GM23338 (cell line): ENCODE data around the gene GCDH. TPM values are rescaled to one million over a fixed set of nuclear protein-coding genes. Genes with fewer than 3 reads are reported as not detected.

ENCODE experiments used
- ATAC-seq: fragments of 200-7000 bp; cut with Tn5 transposase; 3 replicates; pipeline ENCODE4 v1.9.1; 2020
- DNase-seq: peaks from one replicate; pipeline ENCODE4 v3.0.0-alpha.2; 2015; ENCODE audit warnings: low spot score
- H2AFZ ChIP-seq: fragments of 200-600 bp; sonication (generic); 2 replicates; pipeline ENCODE4 v1.8.0; 2016; ENCODE audit warnings: antibody characterized with exemption, mild to moderate bottlenecking, moderate library complexity
- H3F3A ChIP-seq: fragments of 200-600 bp; sonication (generic); replicated peaks from 2 replicates; pipeline ENCODE4 v1.8.0; 2017; ENCODE audit warnings: antibody characterized with exemption, mixed run types, low read depth
- H3K27ac ChIP-seq: fragments of 200-600 bp; sonication (generic); 2 replicates; pipeline ENCODE4 v1.6.1; 2016; ENCODE audit warnings: low read depth
- H3K27me3 ChIP-seq: fragments of 200-600 bp; sonication (generic); 2 replicates; pipeline ENCODE4 v1.8.0; 2016; ENCODE audit warnings: mild to moderate bottlenecking, mixed run types, moderate library complexity; ENCODE audit not compliant: insufficient read depth
- H3K36me3 ChIP-seq: fragments of 200-600 bp; sonication (generic); 2 replicates; pipeline ENCODE4 v1.8.0; 2016; ENCODE audit warnings: mild to moderate bottlenecking; ENCODE audit not compliant: insufficient read depth
- H3K4me1 ChIP-seq: fragments of 200-600 bp; sonication (generic); 2 replicates; pipeline ENCODE4 v1.8.0; 2016; ENCODE audit warnings: mild to moderate bottlenecking, moderate library complexity; ENCODE audit not compliant: insufficient read depth
- H3K4me2 ChIP-seq: fragments of 200-600 bp; sonication (generic); 2 replicates; pipeline ENCODE4 v1.7.1; 2017; ENCODE audit warnings: mixed run types
- H3K4me3 ChIP-seq: fragments of 200-600 bp; sonication (generic); 2 replicates; pipeline ENCODE4 v1.6.1; 2016; ENCODE audit warnings: mixed run types
- H3K79me2 ChIP-seq: fragments of 200-600 bp; sonication (generic); replicated peaks from 2 replicates; pipeline ENCODE4 v1.8.0; 2017; ENCODE audit warnings: mild to moderate bottlenecking; ENCODE audit not compliant: insufficient read depth
- H3K9me2 ChIP-seq: fragments of 200-600 bp; sonication (generic); 2 replicates; pipeline ENCODE4 v1.8.0; 2017; ENCODE audit not compliant: insufficient read depth
- H4K20me1 ChIP-seq: fragments of 200-600 bp; sonication (generic); replicated peaks from 2 replicates; pipeline ENCODE4 v1.8.0; 2017; ENCODE audit warnings: mild to moderate bottlenecking; ENCODE audit not compliant: insufficient read depth
- H3K27ac Mint-ChIP-seq: 2 replicates; pipeline ENCODE4 v1.8.0; 2020; ENCODE audit warnings: inconsistent platforms, mild to moderate bottlenecking, moderate library complexity, mixed read lengths
- H3K27me3 Mint-ChIP-seq: 3 replicates; pipeline ENCODE4 v1.8.0; 2022; ENCODE audit warnings: low read depth, mild to moderate bottlenecking, moderate library complexity, mixed read lengths, inconsistent platforms; ENCODE audit not compliant: insufficient read depth, poor library complexity
- H3K36me3 Mint-ChIP-seq: 3 replicates; pipeline ENCODE4 v1.8.0; 2021; ENCODE audit warnings: low read depth, mild to moderate bottlenecking, inconsistent platforms, moderate library complexity, mixed read lengths
- H3K4me1 Mint-ChIP-seq: 3 replicates; pipeline ENCODE4 v1.8.0; 2020; ENCODE audit warnings: mild to moderate bottlenecking, inconsistent platforms, mixed read lengths
- H3K4me3 Mint-ChIP-seq: 3 replicates; pipeline ENCODE4 v1.8.0; 2021; ENCODE audit warnings: moderate library complexity, mild to moderate bottlenecking, inconsistent platforms, mixed read lengths
- H3K9me3 Mint-ChIP-seq: 3 replicates; pipeline ENCODE4 v1.8.0; 2020; ENCODE audit warnings: moderate library complexity, mild to moderate bottlenecking, inconsistent platforms, mixed read lengths
- CREB1 ChIP-seq: fragments of 250-450 bp; sonication (Bioruptor Pico); IDR thresholded peaks from 2 replicates; pipeline ENCODE4 v1.5.0; 2020; ENCODE audit warnings: low read depth, mild to moderate bottlenecking, moderate library complexity
- EZH2 ChIP-seq: fragments of 200-600 bp; sonication (generic); IDR thresholded peaks from one replicate; pipeline ENCODE4 v1.8.0; 2017; ENCODE audit warnings: antibody characterized with exemption, mild to moderate bottlenecking, low read depth; ENCODE audit not compliant: unreplicated experiment
- EZH2phosphoT487 ChIP-seq: fragments of 200-600 bp; sonication (generic); IDR thresholded peaks from one replicate; pipeline ENCODE4 v1.8.1; 2018; ENCODE audit warnings: antibody characterized with exemption; ENCODE audit not compliant: unreplicated experiment
- JUNB ChIP-seq: IDR thresholded peaks from one replicate; pipeline ENCODE4 v1.6.1; 2016; ENCODE audit warnings: antibody characterized with exemption; ENCODE audit not compliant: unreplicated experiment
- NANOG ChIP-seq: IDR thresholded peaks from 2 replicates; pipeline ENCODE4 v1.6.1; 2016; ENCODE audit warnings: antibody characterized with exemption, borderline replicate concordance
- POLR2AphosphoS5 ChIP-seq: IDR thresholded peaks from 2 replicates; pipeline ENCODE4 v1.6.1; 2016; ENCODE audit warnings: antibody characterized with exemption, low read depth
- REST ChIP-seq: IDR thresholded peaks from one replicate; pipeline ENCODE4 v1.6.1; 2018; ENCODE audit warnings: antibody characterized with exemption; ENCODE audit not compliant: unreplicated experiment
- STAT1 ChIP-seq: IDR thresholded peaks from one replicate; pipeline ENCODE4 v1.6.1; 2016; ENCODE audit warnings: antibody characterized with exemption; ENCODE audit not compliant: unreplicated experiment
- ZNF114 ChIP-seq: fragments of 250-450 bp; sonication (Bioruptor Pico); IDR thresholded peaks from 2 replicates; pipeline ENCODE4 v1.5.0; 2020; ENCODE audit warnings: mild to moderate bottlenecking, moderate library complexity
- ZNF331 ChIP-seq: fragments of 250-450 bp; sonication (Bioruptor Pico); IDR thresholded peaks from 2 replicates; pipeline ENCODE4 v1.5.0; 2020; ENCODE audit warnings: low read depth, mild to moderate bottlenecking, moderate library complexity
- ZNF462 ChIP-seq: fragments of 250-450 bp; sonication (Bioruptor Pico); IDR thresholded peaks from 2 replicates; pipeline ENCODE4 v1.5.0; 2020; ENCODE audit warnings: mild to moderate bottlenecking, moderate library complexity
- polyA plus RNA-seq: library from polyadenylated mRNA; unstranded; fragments of >200 nt; fragmentation: Nextera tagmentation; extraction: Ambion mirVana; gene quantifications from 2 replicates; pipeline ENCODE4 v1.2.1, GENCODE V29; 2016
- total RNA-seq: library from RNA; depleted of rRNA; stranded (reverse); fragments of >200 nt; shearing (Covaris generic); gene quantifications from 2 replicates; pipeline ENCODE4 v1.2.3, GENCODE V29; 2014
- TF ChIP-seq, protein P1 (sequence below): IDR thresholded peaks from 2 replicates; pipeline ENCODE4 v1.6.1; 2016; ENCODE audit warnings: antibody characterized with exemption
- TF ChIP-seq, protein P2 (sequence below), 2 experiments: fragments of 200-600 bp in 1 of 2; sonication (generic) in 1 of 2; conservative IDR thresholded peaks; 2 replicates each; pipeline versions ENCODE4 v1.5.1 to v1.6.1; 2016 to 2017; ENCODE audit warnings: antibody characterized with exemption in 2 of 2, low read depth in 2 of 2, mild to moderate bottlenecking in 2 of 2, moderate library complexity in 1 of 2

The GCDH gene
- total and polyA plus RNA-seq, 2 experiments from 2014 or later, result 54.1 to 99.8 TPM

DNA sequence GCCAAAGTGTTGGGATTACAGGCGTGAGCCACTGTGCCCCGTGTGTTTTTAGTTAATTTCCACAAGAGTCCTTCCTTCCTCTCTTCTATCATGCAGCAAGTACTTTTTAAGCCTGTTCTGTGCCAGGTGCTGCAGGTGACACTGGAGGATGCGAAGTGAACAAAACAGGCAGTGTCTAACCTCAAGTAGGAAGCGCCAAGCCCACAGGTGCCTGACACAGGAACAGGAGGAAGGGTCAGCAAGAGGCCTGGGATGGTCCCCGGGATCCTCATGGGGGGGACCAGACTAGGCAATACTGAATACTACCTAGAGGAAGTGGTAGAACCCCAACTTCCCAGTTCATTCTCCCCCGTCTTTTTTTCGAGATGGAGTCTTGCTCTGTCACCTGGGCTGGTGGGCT is 45.6 kb downstream of the GCDH start:
- H3K4me2 ChIP-seq, result no peak overlapping the region
- TF ChIP-seq ZNF114 (CRISPR knock-in tag), result no peak
- TF ChIP-seq EZH2, result no peak
- TF ChIP-seq REST, result no peak
- TF ChIP-seq POLR2AphosphoS5, result no peak
- no peak for TF ChIP-seq ZNF331 (CRISPR knock-in tag)
- no peak for TF ChIP-seq JUNB
- TF ChIP-seq NANOG, result no peak
- TF ChIP-seq STAT1, result no peak
- TF ChIP-seq EZH2phosphoT487, result no peak
- TF ChIP-seq CREB1 (CRISPR knock-in tag), result no peak
- TF ChIP-seq, protein P1, sequence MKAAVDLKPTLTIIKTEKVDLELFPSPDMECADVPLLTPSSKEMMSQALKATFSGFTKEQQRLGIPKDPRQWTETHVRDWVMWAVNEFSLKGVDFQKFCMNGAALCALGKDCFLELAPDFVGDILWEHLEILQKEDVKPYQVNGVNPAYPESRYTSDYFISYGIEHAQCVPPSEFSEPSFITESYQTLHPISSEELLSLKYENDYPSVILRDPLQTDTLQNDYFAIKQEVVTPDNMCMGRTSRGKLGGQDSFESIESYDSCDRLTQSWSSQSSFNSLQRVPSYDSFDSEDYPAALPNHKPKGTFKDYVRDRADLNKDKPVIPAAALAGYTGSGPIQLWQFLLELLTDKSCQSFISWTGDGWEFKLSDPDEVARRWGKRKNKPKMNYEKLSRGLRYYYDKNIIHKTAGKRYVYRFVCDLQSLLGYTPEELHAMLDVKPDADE, result no peak
- TF ChIP-seq, protein P2, sequence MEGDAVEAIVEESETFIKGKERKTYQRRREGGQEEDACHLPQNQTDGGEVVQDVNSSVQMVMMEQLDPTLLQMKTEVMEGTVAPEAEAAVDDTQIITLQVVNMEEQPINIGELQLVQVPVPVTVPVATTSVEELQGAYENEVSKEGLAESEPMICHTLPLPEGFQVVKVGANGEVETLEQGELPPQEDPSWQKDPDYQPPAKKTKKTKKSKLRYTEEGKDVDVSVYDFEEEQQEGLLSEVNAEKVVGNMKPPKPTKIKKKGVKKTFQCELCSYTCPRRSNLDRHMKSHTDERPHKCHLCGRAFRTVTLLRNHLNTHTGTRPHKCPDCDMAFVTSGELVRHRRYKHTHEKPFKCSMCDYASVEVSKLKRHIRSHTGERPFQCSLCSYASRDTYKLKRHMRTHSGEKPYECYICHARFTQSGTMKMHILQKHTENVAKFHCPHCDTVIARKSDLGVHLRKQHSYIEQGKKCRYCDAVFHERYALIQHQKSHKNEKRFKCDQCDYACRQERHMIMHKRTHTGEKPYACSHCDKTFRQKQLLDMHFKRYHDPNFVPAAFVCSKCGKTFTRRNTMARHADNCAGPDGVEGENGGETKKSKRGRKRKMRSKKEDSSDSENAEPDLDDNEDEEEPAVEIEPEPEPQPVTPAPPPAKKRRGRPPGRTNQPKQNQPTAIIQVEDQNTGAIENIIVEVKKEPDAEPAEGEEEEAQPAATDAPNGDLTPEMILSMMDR (conservative IDR thresholded peaks at IDR 0.05; ENCODE audit: low read depth in 2 of 2), result no peak
- TF ChIP-seq ZNF462 (CRISPR knock-in tag), result no peak
- no peak overlapping the region for H3K4me3 ChIP-seq
- peaks cover 48% of the 10 kb centered on the region for H3K79me2 ChIP-seq
- peaks cover 29% of the 10 kb centered on the region for H3K4me1 ChIP-seq
- H3K9me2 ChIP-seq, result no peaks in the 10 kb centered on the region
- DNase-seq (no peak), ATAC-seq (no peak)
- peaks cover 35% of the 10 kb centered on the region for H3K36me3 Mint-ChIP-seq
- H3K4me3 Mint-ChIP-seq, result no peak overlapping the region; the same call in 2 of the 3 replicates
- H3F3A ChIP-seq, result peaks cover 42% of the 10 kb centered on the region
- 0 out of 2 replicates have a peak overlapping the region, but pooled peaks have one; percentile 63 for H2AFZ ChIP-seq
- peaks cover 24% of the 10 kb centered on the region for H4K20me1 ChIP-seq
- peaks cover 14% of the 10 kb centered on the region for H3K27me3 Mint-ChIP-seq
- H3K36me3 ChIP-seq, result peaks cover 27% of the 10 kb centered on the region
- H3K4me1 Mint-ChIP-seq, result peaks cover 46% of the 10 kb centered on the region
- peak overlapping the region; percentile 80; the same call in 1 of the 2 replicates for H3K27ac Mint-ChIP-seq
- H3K9me3 Mint-ChIP-seq, result no peaks in the 10 kb centered on the region
- H3K27ac ChIP-seq, result peak overlapping the region; percentile 94
- H3K27me3 ChIP-seq, result no peaks in the 10 kb centered on the region
